ENCODE data around the gene STAC2.

STAC2 gene

GRCh38 chr17:39209317-39210092 lies 16.2 kb downstream of the STAC2 start:
- peak overlapping the region; percentile 41 for H3K4me3 ChIP-seq (ENCODE audit: low read length)
- DNase-seq (ENCODE audit: low read depth): no peak
- no peak for TF ChIP-seq CTCF (conservative IDR thresholded peaks at IDR 0.05; ENCODE audit: low read depth, low read length)

DNA sequence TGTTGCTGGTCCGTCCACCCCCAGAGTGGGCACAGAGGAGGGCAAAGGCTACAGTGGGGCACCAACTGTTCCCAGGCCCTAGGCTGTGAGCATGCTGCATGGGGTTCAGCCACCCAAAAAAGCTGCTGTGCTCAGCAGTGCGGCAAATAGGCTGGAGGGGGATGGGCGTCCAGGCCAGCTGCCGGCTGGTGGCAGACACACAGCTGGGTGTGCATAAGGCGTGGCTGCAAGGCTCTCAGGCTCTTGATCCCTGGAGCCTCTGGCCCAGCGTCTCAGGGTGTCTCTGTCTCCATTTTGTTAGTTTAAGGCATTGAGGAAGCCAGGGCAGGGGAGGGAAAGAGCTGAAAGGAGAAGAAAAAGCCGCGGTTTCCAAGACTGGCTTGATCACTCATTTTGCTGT lies 16.9 kb downstream of the STAC2 start:
- TF ChIP-seq CTCF (conservative IDR thresholded peaks at IDR 0.05; ENCODE audit: low read depth, low read length): no peak
- no peak for DNase-seq (ENCODE audit: low read depth)
- no peak overlapping the region for H3K4me3 ChIP-seq (ENCODE audit: low read length)

DNA sequence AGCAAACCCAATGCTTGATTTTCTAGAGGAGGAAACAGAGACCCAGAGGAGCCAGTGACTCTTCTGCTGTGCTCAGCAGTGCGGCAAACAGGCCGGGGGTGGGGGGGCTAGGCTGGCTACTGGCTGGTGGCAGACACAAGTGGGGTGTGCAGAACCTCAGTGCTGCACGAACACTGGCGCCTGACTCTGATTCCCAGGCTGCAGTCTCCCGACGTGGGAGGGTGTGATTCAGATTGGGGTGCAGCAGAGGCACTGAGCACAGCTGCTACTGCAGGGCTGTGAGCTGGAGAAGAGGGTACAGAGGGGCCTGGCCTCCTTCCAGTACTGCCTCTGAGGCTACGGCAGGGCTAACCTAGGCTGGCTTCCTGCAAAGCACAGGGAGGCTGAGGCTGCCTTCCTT lies 17.6 kb downstream of the STAC2 start:
- no peak for TF ChIP-seq CTCF (conservative IDR thresholded peaks at IDR 0.05; ENCODE audit: low read depth, low read length)
- DNase-seq (ENCODE audit: low read depth): no peak
- H3K4me3 ChIP-seq (ENCODE audit: low read length): no peak overlapping the region

DNA sequence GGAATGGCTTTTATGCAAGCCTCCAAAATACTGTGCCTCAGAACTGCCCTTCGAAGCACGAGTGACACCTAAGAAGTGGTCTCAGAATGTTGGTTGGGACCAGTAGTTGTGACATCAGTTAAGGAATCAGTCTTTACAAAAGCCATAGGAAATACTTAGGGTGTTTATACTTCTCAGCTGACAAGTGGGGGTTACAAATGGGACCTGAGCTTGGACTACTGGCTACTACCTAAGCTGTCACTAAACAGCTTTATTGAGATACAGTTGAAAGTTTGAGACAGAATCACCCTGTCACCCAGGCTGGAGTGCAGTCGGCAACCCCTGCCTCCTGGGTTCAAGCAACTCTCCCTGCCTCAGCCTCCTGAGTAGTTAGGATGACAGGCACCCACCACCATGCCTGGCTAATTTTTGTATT lies 20.6 kb downstream of the STAC2 start:
- no peak for TF ChIP-seq CTCF (conservative IDR thresholded peaks at IDR 0.05; ENCODE audit: low read depth, low read length)
- no peak for DNase-seq (ENCODE audit: low read depth)
- no peak overlapping the region for H3K4me3 ChIP-seq (ENCODE audit: low read length)

GRCh38 chr17:39204245-39204644 lies 21.5 kb downstream of the STAC2 start:
- TF ChIP-seq CTCF (conservative IDR thresholded peaks at IDR 0.05; ENCODE audit: low read depth, low read length): no peak
- DNase-seq (ENCODE audit: low read depth): no peak

GRCh38 chr17:39200957-39201510 lies 24.7 kb downstream of the STAC2 start:
- no peak for DNase-seq (ENCODE audit: low read depth)
- peak overlapping the region; percentile 99 for H3K4me3 ChIP-seq (ENCODE audit: low read length)
- TF ChIP-seq CTCF (conservative IDR thresholded peaks at IDR 0.05; ENCODE audit: low read depth, low read length): no peak

More at GRCh38 chr17:39204245-39204644, 21.5 kb downstream of the STAC2 start:
- no peak overlapping the region for H3K4me3 ChIP-seq (ENCODE audit: low read length)
